A549 (cell line): ENCODE data around the gene INPP4B.

Experiments used
- CTCF ChIP-seq: fragments of >200 bp; sonication (Bioruptor Twin); formaldehyde crosslinking; IDR thresholded peaks from 3 replicates; pipeline ENCODE4 v1.5.1; 2016
- EP300 ChIP-seq, 2 experiments: fragments of >200 bp; sonication (Bioruptor Twin); formaldehyde crosslinking; IDR thresholded peaks; 2 replicates in 1 of 2; 3 replicates in 1 of 2; pipeline ENCODE4 v1.6.1; 2016 to 2017
- MAX ChIP-seq: IDR thresholded peaks from 2 replicates; pipeline ENCODE4 v1.6.1; 2012
- POLR2A ChIP-seq: IDR thresholded peaks from 2 replicates; pipeline ENCODE4 v1.6.1; 2012; ENCODE audit warnings: mild to moderate bottlenecking, low read length

- TF ChIP-seq MAX (no peak), CTCF (no peak), EP300 (IDR thresholded peaks at IDR 0.05) (no peak), POLR2A (no peak)
These were observed 104.1 kb downstream of the INPP4B start for GRCh38 chr4:142741995-142742394.
